ENCODE data around the gene MEAF6. TPM values are rescaled to one million over a fixed set of nuclear protein-coding genes. Genes with fewer than 3 reads are reported as not detected.

MEAF6 gene
- total RNA-seq, 1 donor from 2014 or later: 83.1 TPM

- no peak overlapping the region for H3K27ac Mint-ChIP-seq
- H3K36me3 Mint-ChIP-seq (ENCODE audit: insufficient read depth): peaks cover 14% of the 10 kb centered on the region
- peaks cover 39% of the 10 kb centered on the region for H3K4me1 Mint-ChIP-seq (ENCODE audit: low read depth)
- H3K27me3 Mint-ChIP-seq: no peaks in the 10 kb centered on the region
- no peaks in the 10 kb centered on the region for H3K9me3 Mint-ChIP-seq (ENCODE audit: low read depth)
- no peak for TF ChIP-seq CTCF (IDR thresholded peaks at IDR 0.05; ENCODE audit: unreplicated experiment)
- no peak overlapping the region for H3K4me3 Mint-ChIP-seq (ENCODE audit: low read depth)
- no peak for DNase-seq (ENCODE audit: low spot score, unreplicated experiment)
These were observed 44.5 kb upstream of the MEAF6 start for GRCh38 chr1:37559080-37559479.

- H3K36me3 Mint-ChIP-seq (ENCODE audit: insufficient read depth): peaks cover 14% of the 10 kb centered on the region
- H3K27ac Mint-ChIP-seq: peak overlapping the region; percentile 57
- H3K4me3 Mint-ChIP-seq (ENCODE audit: low read depth): peak overlapping the region; percentile 95
- TF ChIP-seq CTCF (IDR thresholded peaks at IDR 0.05; ENCODE audit: unreplicated experiment): no peak
- peaks cover 42% of the 10 kb centered on the region for H3K4me1 Mint-ChIP-seq (ENCODE audit: low read depth)
- H3K9me3 Mint-ChIP-seq (ENCODE audit: low read depth): no peaks in the 10 kb centered on the region
- no peaks in the 10 kb centered on the region for H3K27me3 Mint-ChIP-seq
- DNase-seq (ENCODE audit: low spot score, unreplicated experiment): no peak
These were observed 43.8 kb upstream of the MEAF6 start for GRCh38 chr1:37558411-37558810.

- Mint-ChIP-seq H3K9me3 (ENCODE audit: low read depth) (no peaks in the 10 kb centered on the region), H3K36me3 (ENCODE audit: insufficient read depth) (peaks cover 14% of the 10 kb centered on the region), H3K4me3 (ENCODE audit: low read depth) (peak overlapping the region; percentile 95), H3K27ac (peak overlapping the region; percentile 97), H3K4me1 (ENCODE audit: low read depth) (peaks cover 50% of the 10 kb centered on the region), H3K27me3 (no peaks in the 10 kb centered on the region)
- TF ChIP-seq CTCF (IDR thresholded peaks at IDR 0.05; ENCODE audit: unreplicated experiment): no peak
- no peak for DNase-seq (ENCODE audit: low spot score, unreplicated experiment)
These were observed 42.8 kb upstream of the MEAF6 start for GRCh38 chr1:37557402-37557801.

GRCh38 chr1:37556712-37557196 lies 42.2 kb upstream of the MEAF6 start, which contains the start of gene DNALI1:
Gene DNALI1, plus strand, starts transcription at chr1:37556940. Its CDS starts 55 bp downstream, at chr1:37556995.
- TF ChIP-seq CTCF (IDR thresholded peaks at IDR 0.05; ENCODE audit: unreplicated experiment): no peak
- H3K36me3 Mint-ChIP-seq (ENCODE audit: insufficient read depth): peaks cover 13% of the 10 kb centered on the region
- peak within 1 kb of the TSS; percentile 97 for H3K27ac Mint-ChIP-seq
- no peaks in the 10 kb centered on the region for H3K9me3 Mint-ChIP-seq (ENCODE audit: low read depth)
- no peaks in the 10 kb centered on the region for H3K27me3 Mint-ChIP-seq
- H3K4me3 Mint-ChIP-seq (ENCODE audit: low read depth): peak within 1 kb of the TSS; percentile 95
- DNase-seq (ENCODE audit: low spot score, unreplicated experiment): peak; percentile 87
- H3K4me1 Mint-ChIP-seq (ENCODE audit: low read depth): peaks cover 50% of the 10 kb centered on the region

GRCh38 chr1:37553927-37554808 lies 39.6 kb upstream of the MEAF6 start, which contains the start of gene SNIP1:
Gene SNIP1, minus strand, starts transcription at chr1:37554293. Its CDS starts 64 bp downstream, at chr1:37554229.
- DNase-seq (ENCODE audit: low spot score, unreplicated experiment): peak; percentile 78

More at GRCh38 chr1:37553927-37554808, 39.6 kb upstream of the MEAF6 start, which contains the start of gene SNIP1:
- no peak for TF ChIP-seq CTCF (IDR thresholded peaks at IDR 0.05; ENCODE audit: unreplicated experiment)
- Mint-ChIP-seq H3K9me3 (ENCODE audit: low read depth) (no peaks in the 10 kb centered on the region), H3K4me3 (ENCODE audit: low read depth) (peak within 1 kb of the TSS; percentile 96), H3K36me3 (ENCODE audit: insufficient read depth) (peaks cover 5% of the 10 kb centered on the region), H3K27me3 (no peaks in the 10 kb centered on the region), H3K4me1 (ENCODE audit: low read depth) (peaks cover 35% of the 10 kb centered on the region), H3K27ac (peak within 1 kb of the TSS; percentile 97)
